HepG2 (cell line): ENCODE results near the gene ACTR3. TPM values are rescaled to one million over a fixed set of nuclear protein-coding genes. Genes with fewer than 3 reads are reported as not detected.
"Not testable (repeated sequence)": the region's sequence is repeated elsewhere in the genome, so short reads cannot be mapped to it uniquely, and the experiment has no call there.

Experiments
- ATAC-seq: fragments of 200-7000 bp; cut with Tn5 transposase; 3 replicates; pipeline ENCODE4 v1.9.1; 2020; ENCODE audit warnings: mild to moderate bottlenecking, moderate library complexity
- BruUV-seq: library from RNA; stranded (reverse); fragments of 400-500 nt; replicated peaks from 2 replicates; lab custom pipeline; 2021; lab: Mats Ljungman, UMichigan
- CTCF ChIA-PET: fragments of 300-600 bp; formaldehyde crosslinking; extraction: SDS; loops from one replicate; lab custom pipeline; 2021; ENCODE audit warnings: low total read pairs, inconsistent platforms, low intra/inter-chr PET ratio; lab: Yijun Ruan, JAX
- POLR2A ChIA-PET: fragments of 350-600 bp; sonication (Branson Sonifier 250); formaldehyde crosslinking; loops from one replicate; lab custom pipeline; 2020; ENCODE audit warnings: antibody characterized with exemption, inconsistent platforms; lab: Yijun Ruan, JAX
- DNase-seq: peaks from one replicate; pipeline ENCODE4 v3.0.0-alpha.2; 2015; ENCODE audit warnings: low spot score
- FAIRE-seq: peaks from 3 replicates; lab custom pipeline; 2011; peaks lifted over from hg19 to GRCh38; lab: Jason Lieb, UNC
- H2AFZ ChIP-seq: one replicate; pipeline ENCODE4 v1.6.1; 2011; ENCODE audit warnings: low read length, inconsistent platforms
- H3K27ac ChIP-seq: fragments of 300-600 bp; 3 replicates; pipeline ENCODE4 v1.8.0; 2011; ENCODE audit warnings: mixed run types, mild to moderate bottlenecking, mixed read lengths, low read length, inconsistent platforms; ENCODE audit not compliant: insufficient read depth; ENCODE audit errors: extremely low read length
- H3K27me3 ChIP-seq, 2 experiments: fragments of 200-600 bp in 1 of 2; 2 replicates in 1 of 2; 3 replicates in 1 of 2; pipeline versions ENCODE4 v1.6.0 to v1.8.0; 2011; ENCODE audit warnings: low read length in 2 of 2, mild to moderate bottlenecking in 2 of 2, moderate library complexity in 2 of 2, inconsistent platforms in 1 of 2; ENCODE audit not compliant: insufficient read depth in 2 of 2, control insufficient read depth in 1 of 2
- H3K36me3 ChIP-seq, 2 experiments: fragments of 200-600 bp in 1 of 2; replicated peaks in 1 of 2; 2 replicates in 1 of 2; 3 replicates in 1 of 2; pipeline versions ENCODE4 v1.5.1 to v1.8.0; 2011; ENCODE audit warnings: low read length in 2 of 2, inconsistent platforms in 1 of 2; ENCODE audit not compliant: insufficient read depth in 2 of 2, control insufficient read depth in 1 of 2
- H3K4me1 ChIP-seq: 2 replicates; pipeline ENCODE4 v1.5.1; 2012; ENCODE audit warnings: low read length, inconsistent platforms; ENCODE audit not compliant: insufficient read depth
- H3K4me2 ChIP-seq: 2 replicates; pipeline ENCODE4 v1.6.0; 2011; ENCODE audit warnings: low read depth, low read length, inconsistent platforms
- H3K4me3 ChIP-seq, 3 experiments: fragments of 200-600 bp in 1 of 3; sonication (generic), shearing (Covaris generic) in 1 of 3; replicated peaks in 1 of 3; 2 replicates each; pipeline ENCODE4 v1.5.1; 2011 to 2016; ENCODE audit warnings: low read length in 3 of 3, inconsistent platforms in 2 of 3, low read depth in 2 of 3, mild to moderate bottlenecking in 2 of 3, control low read depth in 1 of 3, mixed read lengths in 1 of 3; ENCODE audit not compliant: insufficient read depth in 1 of 3
- H3K79me2 ChIP-seq: one replicate; pipeline ENCODE4 v1.6.1; 2011; ENCODE audit warnings: low read length, inconsistent platforms; ENCODE audit not compliant: insufficient read depth
- H3K9ac ChIP-seq: 2 replicates; pipeline ENCODE4 v1.6.0; 2011; ENCODE audit warnings: mild to moderate bottlenecking, low read depth, low read length, inconsistent platforms; ENCODE audit not compliant: insufficient read depth
- H3K9me3 ChIP-seq: 2 replicates; pipeline ENCODE4 v1.5.1; 2012; ENCODE audit warnings: mild to moderate bottlenecking, low read length
- H4K20me1 ChIP-seq: 2 replicates; pipeline ENCODE4 v1.6.0; 2011; ENCODE audit warnings: inconsistent platforms, mild to moderate bottlenecking, low read length, moderate library complexity; ENCODE audit not compliant: insufficient read depth
- AHDC1 ChIP-seq: sonication (generic); formaldehyde crosslinking; IDR thresholded peaks from 2 replicates; pipeline ENCODE4 v1.5.1; 2020; ENCODE audit warnings: mild to moderate bottlenecking, missing genetic modification reagents, borderline replicate concordance
- ATF7 ChIP-seq, 2 experiments: fragments of 450-650 bp in 1 of 2; sonication (generic) in 1 of 2; formaldehyde crosslinking in 1 of 2; IDR thresholded peaks; 2 replicates each; pipeline versions ENCODE4 v1.4.0 to v1.6.1; 2016 to 2020; ENCODE audit warnings: antibody characterized with exemption in 1 of 2, mild to moderate bottlenecking in 1 of 2, missing genetic modification reagents in 1 of 2
- TERF1 ChIP-seq: sonication (generic); formaldehyde crosslinking; IDR thresholded peaks from 2 replicates; pipeline ENCODE4 v1.8.0; 2022; ENCODE audit warnings: mild to moderate bottlenecking, missing genetic modification reagents, moderate library complexity
- ZBTB43 ChIP-seq: sonication (generic); formaldehyde crosslinking; conservative IDR thresholded peaks from 2 replicates; pipeline ENCODE4 v1.4.0; 2020; ENCODE audit warnings: missing genetic modification reagents
- WGBS: methylation state at CpG from one replicate; pipeline ENCODE4 v1.1.6; 2017; ENCODE audit warnings: low lambda C conversion rate; 5-methylcytosine and 5-hydroxymethylcytosine counted together
- in situ Hi-C: cut with HindIII; loops from 2 replicates; pipeline ENCODE4 v1.10.0; 2017; ENCODE audit warnings: low pct_unique_long_range_greater_than_20kb; ENCODE audit not compliant: extremely low pct_ligation_motif_present
- intact Hi-C: fragments of 100-400 bp; cut with micrococcal nuclease; formaldehyde crosslinking; loops from one replicate; pipeline ENCODE4 v1.10.0; 2022; ENCODE audit not compliant: unreplicated experiment
- polyA plus RNA-seq, 8 experiments: library from polyadenylated mRNA; depleted of rRNA in 3 of 8; stranded (reverse) in 7 of 8; unstranded in 1 of 8; fragments of >200 nt; fragmentation: Illumina TruSeq in 4 of 8; extraction: Trizol in 4 of 8; gene quantifications; 2 replicates each; pipeline versions ENCODE4 v1.2.1 to v1.2.3, GENCODE V29; 2011 to 2016; ENCODE audit warnings: low read depth in 4 of 8, missing spikeins in 1 of 8, mixed read lengths in 1 of 8; ENCODE audit not compliant: insufficient read depth in 1 of 8
- total RNA-seq, 5 experiments: library from RNA; depleted of rRNA; stranded (reverse); fragments of >200 nt; fragmentation: Illumina TruSeq; extraction: Trizol; gene quantifications; 2 replicates each; pipeline ENCODE4 v1.2.3, GENCODE V29; 2016; ENCODE audit warnings: low read depth in 1 of 5

ACTR3 gene
- total and polyA plus RNA-seq, 2 of the 13 experiments (the other 11 are each of a cell fraction or from before 2014, with no cell fraction given): 123 to 225 TPM

GRCh38 chr2:113940891-113941290, 51.0 kb downstream of the ACTR3 start (continued):
- no peak for TF ChIP-seq AHDC1 (CRISPR knock-in tag)
- TF ChIP-seq ZBTB43 (CRISPR knock-in tag): no peak
- TF ChIP-seq TERF1 (CRISPR knock-in tag): no peak
- TF ChIP-seq, all 625 proteins: peak for 0

GRCh38 chr2:113945784-113946183, 55.9 kb downstream of the ACTR3 start:
- H3K4me2 ChIP-seq; H4K20me1 ChIP-seq; ATAC-seq; POLR2A ChIA-PET; H3K4me3 ChIP-seq; BruUV-seq; CTCF ChIA-PET; H3K79me2 ChIP-seq; H3K4me1 ChIP-seq; DNase-seq; TF ChIP-seq ATF7 (CRISPR knock-in tag; IDR thresholded peaks at IDR 0.05): not testable (repeated sequence)
- 0 out of 2 replicates have a peak, but pooled peaks have one; percentile 39 for TF ChIP-seq ATF7 (IDR thresholded peaks at IDR 0.05)
- TF ChIP-seq, all 625 proteins: peak for 1; not testable (repeated sequence) for 624
- H3K36me3 ChIP-seq: peaks cover 16 to 53% of the 10 kb centered on the region in 2 experiments
- H2AFZ ChIP-seq, H3K9me3 ChIP-seq, H3K27ac ChIP-seq, in situ Hi-C loops, H3K27me3 ChIP-seq, FAIRE-seq, H3K9ac ChIP-seq, intact Hi-C loops: not testable (repeated sequence)
- whole genome bisulfite sequencing: 92% methylated on average over 2 of the region's 2 CpGs

GRCh38 chr2:113950906-113951305, 61.0 kb downstream of the ACTR3 start:
- H3K4me3 ChIP-seq, CTCF ChIA-PET, H3K4me2 ChIP-seq, H3K27me3 ChIP-seq, BruUV-seq, H3K27ac ChIP-seq, H3K4me1 ChIP-seq, H3K79me2 ChIP-seq, ATAC-seq, H4K20me1 ChIP-seq, H3K9ac ChIP-seq, H3K9me3 ChIP-seq, H2AFZ ChIP-seq, FAIRE-seq, intact Hi-C loops, DNase-seq: not testable (repeated sequence)
- 96% methylated on average over 3 of the region's 3 CpGs for WGBS
- in situ Hi-C loops: loop anchor here (10.0 kb wide), 1 partner anchor 196 kb away; the partner anchor contains the start of gene SLC35F5
- POLR2A ChIA-PET: interaction anchor here (1.1 kb wide), 1 partner anchor 26 kb away, joined by 3 read pairs; no protein-coding TSS in a partner anchor
- H3K36me3 ChIP-seq: peaks cover 13 to 60% of the 10 kb centered on the region in 2 experiments
